ENCODE data around the gene COPZ2.

- TF ChIP-seq EZH2 (IDR thresholded peaks at IDR 0.05; ENCODE audit: borderline replicate concordance, low read depth, low read length, severe bottlenecking) (no peak), CTCF (IDR thresholded peaks at IDR 0.05; ENCODE audit: borderline replicate concordance, extremely low read depth, low read length, poor library complexity, severe bottlenecking) (peak; percentile 91)
Observed at GRCh38 chr17:48025040-48025903, 12.3 kb downstream of the COPZ2 start.

All from DND-41 (cell line).